ENCODE data around the gene JMJD7. TPM values are rescaled to one million over a fixed set of nuclear protein-coding genes. Genes with fewer than 3 reads are reported as not detected.

The JMJD7 gene
- total RNA-seq, 1 experiment from 2014 or later: 10.7 TPM

- Histone ChIP-seq H3K36me3 (replicated peaks; ENCODE audit: control insufficient read depth, insufficient read depth, low read length) (peaks cover 2% of the 10 kb centered on the region; the same call in 1 of the 2 replicates), H3K4me3 (ENCODE audit: insufficient read depth, low read depth, low read length) (no peak overlapping the region), H3K27me3 (ENCODE audit: control insufficient read depth, insufficient read depth, low read length) (no peaks in the 10 kb centered on the region)
- DNase-seq: no peak
Measured at GRCh38 chr15:41852736-41853590, 25.1 kb downstream of the JMJD7 start.

- no peak for DNase-seq
- Histone ChIP-seq H3K36me3 (replicated peaks; ENCODE audit: control insufficient read depth, insufficient read depth, low read length) (no peaks in the 10 kb centered on the region), H3K27me3 (ENCODE audit: control insufficient read depth, insufficient read depth, low read length) (no peaks in the 10 kb centered on the region), H3K4me3 (ENCODE audit: insufficient read depth, low read depth, low read length) (no peak overlapping the region)
Measured at GRCh38 chr15:41853831-41854230, 25.9 kb downstream of the JMJD7 start.

DNA sequence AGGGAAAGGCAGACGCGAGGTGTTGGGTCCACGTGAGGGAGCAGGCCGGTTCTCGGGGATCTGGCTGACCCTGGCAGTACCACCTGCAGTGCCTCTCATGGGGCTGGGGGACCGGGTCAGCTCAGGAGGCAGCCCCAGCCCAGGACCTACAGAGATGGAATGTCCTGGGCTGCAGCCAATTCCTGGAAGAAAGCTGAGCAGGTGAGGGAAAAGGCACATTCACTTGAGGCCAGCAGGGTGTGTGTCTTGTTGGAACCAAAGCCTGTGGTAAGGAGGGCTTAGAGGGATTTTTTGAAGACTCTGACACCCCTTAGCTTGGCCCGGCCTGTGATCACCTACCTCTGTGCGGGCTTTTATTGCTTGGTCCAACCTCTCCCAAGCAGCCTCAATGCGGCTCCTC is 26.6 kb downstream of the JMJD7 start:
- DNase-seq: no peak

GRCh38 chr15:41855261-41855961 is 27.5 kb downstream of the JMJD7 start:
- no peaks in the 10 kb centered on the region for H3K27me3 ChIP-seq (ENCODE audit: control insufficient read depth, insufficient read depth, low read length)
- H3K4me3 ChIP-seq (ENCODE audit: insufficient read depth, low read depth, low read length): no peak overlapping the region
- DNase-seq: peak; percentile 80
- no peaks in the 10 kb centered on the region for H3K36me3 ChIP-seq (replicated peaks; ENCODE audit: control insufficient read depth, insufficient read depth, low read length)

More for the DNA sequence above, 26.6 kb downstream of the JMJD7 start:
- Histone ChIP-seq H3K4me3 (ENCODE audit: insufficient read depth, low read depth, low read length) (no peak overlapping the region), H3K36me3 (replicated peaks; ENCODE audit: control insufficient read depth, insufficient read depth, low read length) (no peaks in the 10 kb centered on the region), H3K27me3 (ENCODE audit: control insufficient read depth, insufficient read depth, low read length) (no peaks in the 10 kb centered on the region)

- no peak overlapping the region for H3K4me3 ChIP-seq (ENCODE audit: insufficient read depth, low read depth, low read length)
- no peak for DNase-seq
- no peaks in the 10 kb centered on the region for H3K36me3 ChIP-seq (replicated peaks; ENCODE audit: control insufficient read depth, insufficient read depth, low read length)
- H3K27me3 ChIP-seq (ENCODE audit: control insufficient read depth, insufficient read depth, low read length): no peaks in the 10 kb centered on the region
Measured at GRCh38 chr15:41856262-41856661, 28.4 kb downstream of the JMJD7 start.

- no peak for DNase-seq
- Histone ChIP-seq H3K27me3 (ENCODE audit: control insufficient read depth, insufficient read depth, low read length) (no peaks in the 10 kb centered on the region), H3K4me3 (ENCODE audit: insufficient read depth, low read depth, low read length) (no peak overlapping the region)
Measured at GRCh38 chr15:41856716-41857115, 28.8 kb downstream of the JMJD7 start.

GRCh38 chr15:41857316-41857715 is 29.4 kb downstream of the JMJD7 start:
- no peaks in the 10 kb centered on the region for H3K27me3 ChIP-seq (ENCODE audit: control insufficient read depth, insufficient read depth, low read length)
- no peak for DNase-seq
- no peak overlapping the region for H3K4me3 ChIP-seq (ENCODE audit: insufficient read depth, low read depth, low read length)
- H3K36me3 ChIP-seq (replicated peaks; ENCODE audit: control insufficient read depth, insufficient read depth, low read length): no peaks in the 10 kb centered on the region

More at GRCh38 chr15:41856716-41857115, 28.8 kb downstream of the JMJD7 start:
- H3K36me3 ChIP-seq (replicated peaks; ENCODE audit: control insufficient read depth, insufficient read depth, low read length): no peaks in the 10 kb centered on the region

- Histone ChIP-seq H3K4me3 (ENCODE audit: insufficient read depth, low read depth, low read length) (no peak overlapping the region), H3K27me3 (ENCODE audit: control insufficient read depth, insufficient read depth, low read length) (no peaks in the 10 kb centered on the region), H3K36me3 (replicated peaks; ENCODE audit: control insufficient read depth, insufficient read depth, low read length) (no peaks in the 10 kb centered on the region)
- DNase-seq: peak; percentile 83
Measured at GRCh38 chr15:41858756-41859155, 30.9 kb downstream of the JMJD7 start.

- no peaks in the 10 kb centered on the region for H3K27me3 ChIP-seq (ENCODE audit: control insufficient read depth, insufficient read depth, low read length)
- DNase-seq: no peak
- H3K4me3 ChIP-seq (ENCODE audit: insufficient read depth, low read depth, low read length): no peak overlapping the region
- no peaks in the 10 kb centered on the region for H3K36me3 ChIP-seq (replicated peaks; ENCODE audit: control insufficient read depth, insufficient read depth, low read length)
Measured at GRCh38 chr15:41860049-41860828, 32.3 kb downstream of the JMJD7 start.

GRCh38 chr15:41861736-41862356 is 34.0 kb downstream of the JMJD7 start:
- Histone ChIP-seq H3K4me3 (ENCODE audit: insufficient read depth, low read depth, low read length) (no peak overlapping the region), H3K27me3 (ENCODE audit: control insufficient read depth, insufficient read depth, low read length) (no peaks in the 10 kb centered on the region), H3K36me3 (replicated peaks; ENCODE audit: control insufficient read depth, insufficient read depth, low read length) (no peaks in the 10 kb centered on the region)
- no peak for DNase-seq

- H3K4me3 ChIP-seq (ENCODE audit: insufficient read depth, low read depth, low read length): no peak overlapping the region
- peak; percentile 88 for DNase-seq
- H3K36me3 ChIP-seq (replicated peaks; ENCODE audit: control insufficient read depth, insufficient read depth, low read length): no peaks in the 10 kb centered on the region
- H3K27me3 ChIP-seq (ENCODE audit: control insufficient read depth, insufficient read depth, low read length): no peaks in the 10 kb centered on the region
Measured at GRCh38 chr15:41862515-41863116, 34.7 kb downstream of the JMJD7 start.

DNA sequence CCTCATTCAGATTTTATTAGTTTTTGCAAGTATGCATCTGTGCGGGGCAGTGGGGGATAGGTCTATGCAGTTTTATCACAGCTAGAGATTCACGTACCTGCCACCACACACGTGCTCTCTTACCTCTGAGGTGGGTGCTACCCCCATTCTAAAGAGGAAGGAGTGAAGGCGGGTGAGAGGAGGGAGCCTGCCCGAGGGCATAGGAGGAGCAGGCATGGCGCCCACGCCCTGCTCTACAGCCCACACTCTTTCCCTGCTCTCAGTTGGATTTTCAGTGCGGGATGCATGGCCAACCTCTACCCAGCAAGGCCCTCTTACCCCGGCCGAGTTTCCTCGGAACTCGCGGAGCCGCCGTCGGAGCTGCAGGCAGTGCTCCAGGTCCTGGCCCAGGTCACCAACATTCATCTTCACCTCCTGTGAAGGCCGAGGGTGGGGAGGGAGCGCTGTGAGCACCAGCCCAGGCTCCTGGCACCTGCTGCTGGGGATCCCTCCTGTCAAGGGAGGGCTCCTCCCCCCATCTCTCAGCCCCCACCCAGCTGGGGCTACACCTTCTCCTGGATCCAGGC is 37.7 kb downstream of the JMJD7 start:
- DNase-seq: no peak
- no peaks in the 10 kb centered on the region for H3K36me3 ChIP-seq (replicated peaks; ENCODE audit: control insufficient read depth, insufficient read depth, low read length)
- H3K4me3 ChIP-seq (ENCODE audit: insufficient read depth, low read depth, low read length): no peak overlapping the region
- no peaks in the 10 kb centered on the region for H3K27me3 ChIP-seq (ENCODE audit: control insufficient read depth, insufficient read depth, low read length)

DNA sequence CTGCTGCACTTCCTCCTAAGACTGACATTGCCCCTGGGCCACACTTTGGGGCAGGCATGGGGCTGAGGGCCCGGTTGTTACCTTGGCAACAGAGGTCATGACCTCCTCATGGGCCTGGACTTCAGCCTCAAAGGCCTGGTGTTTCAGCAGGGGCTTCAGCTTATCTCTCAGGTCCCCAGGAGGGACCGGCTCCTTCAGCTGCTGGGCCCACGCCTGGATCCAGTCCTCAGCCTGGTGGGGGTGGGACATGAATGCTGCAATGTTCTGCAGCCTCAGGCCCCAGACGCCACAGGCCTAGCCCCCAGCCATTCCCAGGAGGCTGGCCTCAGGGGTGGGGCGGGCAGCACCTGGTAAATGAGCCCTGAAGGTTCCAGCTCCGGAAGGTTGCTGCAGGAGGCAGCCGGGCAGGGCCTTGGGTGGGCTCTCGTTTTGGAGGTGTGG is 38.4 kb downstream of the JMJD7 start:
- peak; percentile 79 for DNase-seq
- Histone ChIP-seq H3K4me3 (ENCODE audit: insufficient read depth, low read depth, low read length) (no peak overlapping the region), H3K36me3 (replicated peaks; ENCODE audit: control insufficient read depth, insufficient read depth, low read length) (no peaks in the 10 kb centered on the region), H3K27me3 (ENCODE audit: control insufficient read depth, insufficient read depth, low read length) (no peaks in the 10 kb centered on the region)

Data from H7 (cell line).